ENCODE results near the gene SLC35B3. TPM values are rescaled to one million over a fixed set of nuclear protein-coding genes. Genes with fewer than 3 reads are reported as not detected.
A peak's percentile ranks its signal among the peaks of the same experiment; 100 is the strongest.
"Not testable (repeated sequence)": the region's sequence is repeated elsewhere in the genome, so short reads cannot be mapped to it uniquely, and the experiment has no call there.

Gene SLC35B3
- total RNA-seq (2014; rRNA removed; shearing (Covaris generic)) = 18.8 and 20.4 TPM in 2 replicates

DNA sequence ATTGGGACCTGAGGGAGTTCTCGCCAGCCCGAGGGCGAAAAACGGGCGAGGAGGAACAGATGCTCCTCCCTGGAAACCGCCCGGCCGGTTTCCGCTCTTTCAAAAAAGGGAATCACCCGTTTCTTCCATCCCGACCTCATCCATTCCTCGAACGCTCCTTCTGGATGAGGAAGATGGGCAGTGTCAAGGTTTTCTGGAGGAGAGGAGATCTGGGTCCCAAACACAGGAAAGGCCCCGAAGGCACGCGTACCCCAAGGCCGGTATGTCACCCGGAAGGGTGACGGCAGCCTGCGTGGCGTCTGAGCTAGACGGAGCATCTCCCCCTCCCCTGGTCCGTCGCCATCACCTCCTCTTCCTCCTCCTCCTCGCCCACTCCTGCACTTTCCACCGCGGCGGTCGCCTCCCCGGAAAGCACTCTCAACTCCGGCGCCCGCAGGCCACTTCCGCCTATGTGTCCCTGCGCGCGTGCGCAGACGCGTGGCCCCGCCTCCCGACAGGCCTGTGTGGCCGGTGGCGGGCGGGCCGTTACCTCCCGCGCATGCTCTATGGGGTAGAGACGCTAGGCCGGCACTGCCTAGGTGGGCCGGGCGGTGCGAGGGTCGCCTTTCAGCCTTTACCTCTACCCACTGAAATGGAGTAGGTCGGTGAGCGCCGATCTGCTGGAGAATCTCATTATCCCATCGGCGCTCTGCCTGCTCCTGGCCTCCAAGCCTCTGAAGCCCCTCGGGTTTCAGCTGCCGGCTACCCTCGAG is at the start of gene SLC35B3:
Gene SLC35B3, minus strand, starts transcription at position 453 of the 752 bp plus-strand sequence.
- peak; percentile 88 for DNase-seq (ENCODE audit: low read depth)

DNA sequence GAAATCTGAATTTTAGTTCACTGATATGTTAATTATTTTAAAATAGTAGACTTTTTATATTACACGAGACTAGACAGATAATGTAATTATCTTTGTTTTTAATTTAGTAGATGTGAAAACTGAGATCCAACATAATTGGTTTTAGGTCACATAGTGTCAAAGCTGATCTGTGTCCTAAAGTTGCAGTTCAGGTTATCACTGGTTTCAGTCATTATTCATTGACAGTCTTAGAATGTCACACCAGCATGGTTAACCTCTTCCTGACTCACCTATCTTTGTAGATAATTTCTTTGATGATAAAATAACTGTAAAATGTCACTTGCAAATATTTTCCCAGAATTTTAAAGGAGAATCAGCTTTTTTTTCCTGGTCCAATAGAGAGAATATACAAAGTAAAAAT is 48.3 kb upstream of the SLC35B3 start:
- no peak for DNase-seq (ENCODE audit: low read depth)

DNA sequence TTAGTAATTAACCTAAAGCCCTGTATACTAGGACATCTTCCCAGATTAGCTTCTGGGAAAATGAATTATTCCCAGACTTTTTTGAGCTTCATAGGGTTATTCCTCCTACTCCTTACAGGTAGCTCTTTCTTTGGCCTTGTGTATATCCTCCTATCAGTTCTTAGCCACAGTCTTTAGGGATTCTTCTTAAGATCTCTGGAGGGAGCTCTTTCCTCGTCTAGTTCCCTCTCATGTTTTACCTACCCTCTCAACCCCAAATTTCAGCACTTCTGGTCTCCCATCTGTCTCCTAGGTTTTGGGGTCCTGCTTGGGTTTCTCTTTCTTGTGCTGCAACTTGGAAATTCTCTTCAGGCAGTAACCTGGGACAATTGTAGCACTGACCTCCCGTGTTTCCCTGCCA is 46.4 kb upstream of the SLC35B3 start:
- DNase-seq (ENCODE audit: low read depth) = no peak

DNA sequence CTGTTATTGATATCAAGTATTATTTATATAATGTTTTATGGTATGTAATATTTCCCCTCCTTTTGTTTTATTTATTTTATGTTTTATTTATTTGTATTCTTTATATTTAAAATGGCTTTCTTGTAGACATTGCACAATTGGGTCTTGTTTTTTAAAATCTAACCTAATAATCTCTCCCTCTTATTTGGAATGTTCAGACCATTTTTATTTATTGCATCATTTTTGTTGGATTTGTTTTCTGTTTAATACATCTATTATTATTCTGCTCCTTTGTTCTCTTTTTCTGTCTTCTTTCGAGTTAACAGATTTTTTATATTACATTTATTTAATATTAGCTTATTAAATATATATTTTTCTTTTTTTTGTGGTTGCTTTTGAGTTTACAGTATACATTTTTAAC is 43.1 kb upstream of the SLC35B3 start:
- no peak for DNase-seq (ENCODE audit: low read depth)

DNA sequence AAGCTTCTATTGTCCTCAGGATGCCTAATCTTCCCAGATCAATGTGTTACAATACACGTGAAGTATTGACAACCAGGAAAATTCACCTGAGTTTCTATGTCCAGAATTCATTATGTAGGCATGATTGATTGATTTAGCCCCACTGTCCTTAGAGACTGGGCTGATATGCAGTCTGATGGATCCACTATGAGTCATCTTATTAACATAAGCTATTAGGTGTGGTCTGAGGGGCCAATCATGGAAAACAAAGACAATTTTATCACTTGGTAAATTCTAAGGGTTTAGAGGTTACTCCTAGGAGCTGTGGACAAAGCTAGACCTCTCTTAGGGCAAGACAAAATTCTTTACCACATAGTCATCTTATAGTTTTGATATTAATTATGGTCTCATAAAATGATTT is 41.3 kb upstream of the SLC35B3 start:
- no peak for DNase-seq (ENCODE audit: low read depth)

DNA sequence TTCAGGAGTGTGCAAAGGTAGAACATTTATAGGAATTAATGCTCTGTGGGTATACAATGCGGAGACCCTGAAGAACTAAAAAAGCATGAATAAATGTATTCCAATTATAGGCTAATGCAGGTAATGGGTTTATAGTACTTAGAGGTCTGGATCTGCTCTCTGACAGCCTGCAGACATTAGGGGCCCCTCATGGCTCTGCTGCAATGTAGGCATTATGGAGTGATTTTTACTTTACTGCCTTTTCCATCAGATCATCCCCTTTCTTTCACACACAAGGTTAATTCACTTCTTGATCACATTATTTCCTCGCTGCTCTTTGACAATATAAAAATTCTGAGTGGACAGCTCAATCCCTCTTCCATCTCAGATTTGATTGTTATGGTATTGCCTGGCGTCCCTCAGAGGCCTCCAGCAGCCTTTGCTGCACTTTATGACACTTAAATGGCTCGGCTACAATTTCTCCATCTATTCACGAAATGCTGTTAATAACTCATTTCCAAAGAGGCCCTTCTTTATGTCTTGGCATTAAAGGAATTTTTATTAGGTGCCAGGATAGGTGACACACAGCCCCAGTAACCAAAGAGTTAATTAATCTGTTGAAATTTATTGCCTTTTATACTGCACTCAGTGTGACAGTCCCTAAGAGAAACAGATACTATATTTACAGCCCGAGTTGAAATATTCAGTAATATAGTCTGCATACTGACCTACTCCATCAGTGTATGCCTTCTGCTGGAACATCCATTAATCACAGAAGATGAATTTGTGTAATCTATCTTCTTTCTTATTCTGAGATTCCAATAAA is 33.4 kb upstream of the SLC35B3 start:
- no peak for DNase-seq (ENCODE audit: low read depth)

DNA sequence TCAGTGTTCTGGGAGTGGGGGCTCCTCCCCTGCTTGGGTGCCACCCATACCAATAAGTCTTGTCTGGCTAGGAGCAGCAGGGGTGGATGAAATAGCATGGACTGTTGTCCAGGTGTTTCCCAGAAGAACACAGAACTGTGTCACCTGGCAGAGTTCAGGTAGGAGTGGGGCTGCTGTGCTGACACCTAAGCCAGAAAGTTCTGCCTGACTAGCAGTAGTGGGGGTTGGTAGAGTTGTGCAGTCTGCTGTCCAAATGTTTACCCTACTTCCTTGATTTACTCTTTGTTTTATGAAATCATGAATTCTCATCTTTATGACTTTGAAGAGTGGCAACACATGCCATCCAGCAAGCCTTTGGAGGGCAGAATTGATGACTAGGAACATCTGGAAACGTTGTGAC is 27.3 kb upstream of the SLC35B3 start:
- DNase-seq (ENCODE audit: low read depth) = no peak

DNA sequence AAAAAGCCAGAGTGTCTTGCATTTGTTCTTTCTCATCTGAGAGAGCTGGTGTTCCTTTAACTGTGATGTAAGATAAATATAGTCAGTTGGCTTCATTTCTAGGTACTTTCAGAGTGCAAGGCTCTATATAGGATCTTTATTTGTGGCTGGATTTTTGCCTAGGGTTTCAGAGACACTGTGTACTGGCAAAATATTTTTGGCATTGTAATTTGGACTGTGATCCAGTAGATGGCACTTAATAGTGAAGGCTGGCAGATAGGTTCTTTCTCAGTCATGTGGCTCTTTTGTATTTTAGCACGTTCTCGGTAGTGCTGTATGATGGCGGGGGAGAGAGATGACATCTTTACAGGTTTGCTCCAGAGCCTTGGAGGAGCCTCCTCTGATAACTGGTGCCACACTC is 26.8 kb upstream of the SLC35B3 start:
- DNase-seq (ENCODE audit: low read depth) = no peak

DNA sequence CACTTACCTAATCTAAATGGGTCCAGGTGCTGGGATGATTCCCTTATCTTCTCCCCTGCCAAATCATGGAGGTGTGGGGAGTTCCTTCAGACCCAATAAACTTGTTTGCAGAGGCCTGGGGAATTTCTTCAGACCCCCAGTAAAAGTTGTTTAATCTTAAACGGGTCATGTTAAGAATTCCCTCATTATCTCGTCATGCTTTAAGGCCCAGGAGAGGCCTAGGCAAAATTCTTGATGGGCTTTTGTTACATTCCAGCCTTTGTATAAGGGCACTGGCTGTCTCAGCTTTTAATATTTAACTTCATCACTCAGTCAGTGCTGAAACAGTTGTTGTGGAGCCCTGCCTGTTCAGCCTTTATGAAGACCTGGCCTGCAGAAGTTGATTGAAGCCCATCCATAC is 11.0 kb upstream of the SLC35B3 start:
- no peak for DNase-seq (ENCODE audit: low read depth)

DNA sequence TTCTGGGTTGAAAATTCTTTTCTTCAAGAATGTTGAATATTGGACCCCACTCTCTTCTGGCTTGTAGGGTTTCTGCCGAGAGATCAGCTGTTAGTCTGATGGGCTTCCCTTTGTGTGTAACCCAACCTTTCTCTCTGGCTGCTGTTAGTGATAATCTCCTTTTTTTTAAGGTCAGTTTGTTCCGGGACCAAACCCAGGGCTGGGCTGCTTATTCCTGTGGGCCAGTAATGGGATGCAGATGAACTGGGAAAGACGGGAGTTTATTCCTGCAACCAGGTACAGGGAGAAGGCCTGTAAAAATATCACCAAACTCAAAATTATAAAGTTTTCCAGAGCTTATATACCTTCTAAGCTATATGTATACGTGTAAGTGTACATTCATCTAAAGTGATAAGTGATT is 10.6 kb upstream of the SLC35B3 start:
- not testable (repeated sequence) for DNase-seq (ENCODE audit: low read depth)

DNA sequence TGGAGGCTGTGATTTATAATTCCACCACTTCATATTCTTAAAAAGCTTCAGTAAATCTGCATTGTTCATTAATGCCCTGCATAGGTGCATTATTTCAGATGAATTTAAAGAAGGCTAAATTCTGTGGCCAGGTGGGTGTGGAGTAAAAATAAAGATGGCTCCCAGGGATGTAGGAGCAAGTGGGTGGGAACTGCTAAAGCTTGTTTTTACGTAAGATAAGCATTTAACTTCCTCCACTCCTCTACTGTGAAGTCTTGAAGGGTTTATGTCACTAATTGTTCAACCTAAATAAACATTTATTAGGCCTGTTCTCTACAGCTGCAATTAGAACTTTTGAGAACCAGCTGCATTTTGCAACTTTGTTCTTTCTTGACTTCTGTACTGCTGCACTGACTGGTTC is 6.8 kb upstream of the SLC35B3 start:
- no peak for DNase-seq (ENCODE audit: low read depth)

DNA sequence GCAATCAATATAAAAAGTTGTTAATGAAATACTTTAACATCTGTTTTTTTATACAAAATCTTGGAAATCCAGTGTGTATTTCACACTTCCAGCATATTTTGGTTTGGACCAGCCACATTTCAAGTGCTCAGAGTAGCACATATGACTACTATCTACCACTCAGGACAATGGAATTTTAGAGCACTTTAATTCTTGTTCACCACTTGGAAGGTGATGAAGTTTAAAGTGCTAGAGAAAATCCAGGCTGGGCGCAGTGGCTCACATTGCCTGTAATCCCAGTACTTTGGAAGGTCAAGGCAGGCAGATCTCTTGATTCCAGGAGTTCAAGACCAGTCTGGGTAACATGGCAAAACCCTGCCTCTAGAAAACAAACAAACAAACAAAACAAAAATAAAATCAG is 6.1 kb upstream of the SLC35B3 start:
- DNase-seq (ENCODE audit: low read depth) = no peak

DNA sequence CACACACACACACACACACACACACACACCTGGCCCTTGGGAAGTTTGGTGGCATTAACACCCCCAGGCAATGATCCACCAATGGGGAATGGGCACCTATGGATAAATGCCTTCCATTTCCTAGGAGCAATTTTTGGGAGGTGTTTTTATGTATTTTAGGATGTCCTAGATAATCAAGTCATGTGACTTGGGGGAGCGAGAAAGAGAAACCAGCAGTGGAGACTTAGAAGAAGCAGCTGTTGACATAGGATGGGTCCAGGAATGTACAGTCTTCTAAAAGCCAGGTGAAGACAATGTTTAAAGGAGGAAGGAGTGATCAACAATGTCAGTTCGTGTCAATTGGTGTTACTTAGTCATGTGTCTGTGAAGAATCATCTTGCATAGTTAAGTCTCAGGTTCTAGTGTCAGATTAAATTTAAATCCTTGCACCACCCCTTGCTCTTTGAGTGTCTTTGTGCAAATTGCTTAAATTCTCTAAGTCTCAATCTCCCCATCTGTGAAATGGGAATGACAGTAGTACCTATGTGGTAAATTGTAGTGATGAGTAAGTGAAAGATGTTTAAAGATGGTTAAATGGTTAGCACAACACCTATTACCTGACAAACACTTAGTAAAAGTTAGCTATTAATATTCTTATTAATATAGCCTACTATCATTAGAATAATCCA is 4.4 kb upstream of the SLC35B3 start:
- no peak for DNase-seq (ENCODE audit: low read depth)

DNA sequence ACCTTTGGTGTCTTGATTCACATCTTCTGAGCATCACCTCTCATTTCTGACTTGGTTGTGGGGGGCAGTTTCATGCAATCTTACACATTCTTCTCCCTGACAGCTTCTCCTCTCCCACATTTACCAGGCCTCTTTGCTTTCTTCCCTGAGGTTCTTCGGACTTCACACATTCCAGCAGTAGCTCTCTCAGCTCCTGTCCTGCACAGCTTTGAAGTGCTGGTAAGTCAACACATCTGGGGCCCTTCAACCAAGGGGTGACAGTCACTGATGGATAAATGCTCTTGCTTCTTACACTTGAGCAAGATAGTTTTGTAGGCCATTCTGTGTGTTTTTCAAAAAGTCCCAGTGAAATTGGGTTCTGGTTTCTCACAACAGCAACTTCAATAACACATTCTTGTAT is 2.5 kb upstream of the SLC35B3 start:
- no peak for DNase-seq (ENCODE audit: low read depth)

DNA sequence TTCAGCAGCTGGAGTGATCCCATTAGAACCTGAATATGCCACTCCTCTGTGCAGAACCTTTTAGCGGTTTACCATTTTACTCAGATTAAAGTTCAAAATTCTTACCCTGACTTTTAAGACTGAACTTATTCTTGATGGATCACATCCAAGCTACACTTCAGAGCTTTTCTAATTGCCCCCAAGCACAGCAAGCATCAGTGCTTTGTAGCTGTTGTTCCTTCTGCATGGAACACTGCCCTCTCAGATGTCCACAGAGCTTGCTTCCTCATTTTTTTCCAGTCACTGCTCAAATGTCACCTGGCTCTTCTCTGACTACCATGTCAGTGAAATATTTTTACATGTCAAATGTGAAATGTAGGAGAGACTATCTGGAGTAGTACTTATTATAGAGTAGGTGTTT is 1.6 kb upstream of the SLC35B3 start:
- DNase-seq (ENCODE audit: low read depth) = no peak

DNA sequence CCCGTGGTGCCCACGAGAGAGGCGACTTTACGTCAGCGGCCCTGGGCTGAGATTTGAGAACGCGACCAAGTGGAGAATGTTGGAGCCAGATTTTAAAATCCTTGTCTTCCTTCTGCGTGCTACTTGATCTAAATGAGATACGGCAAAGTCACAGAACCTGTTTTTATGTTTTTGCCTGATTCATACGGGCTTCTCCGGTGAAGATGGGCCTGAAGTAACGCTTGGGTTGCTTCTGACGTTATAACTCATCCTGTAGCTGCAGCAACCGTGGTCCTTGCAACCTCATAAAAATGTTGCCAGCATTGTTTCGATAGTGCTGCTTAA is 462 bp upstream of the SLC35B3 start:
- DNase-seq (ENCODE audit: low read depth) = no peak

DNA sequence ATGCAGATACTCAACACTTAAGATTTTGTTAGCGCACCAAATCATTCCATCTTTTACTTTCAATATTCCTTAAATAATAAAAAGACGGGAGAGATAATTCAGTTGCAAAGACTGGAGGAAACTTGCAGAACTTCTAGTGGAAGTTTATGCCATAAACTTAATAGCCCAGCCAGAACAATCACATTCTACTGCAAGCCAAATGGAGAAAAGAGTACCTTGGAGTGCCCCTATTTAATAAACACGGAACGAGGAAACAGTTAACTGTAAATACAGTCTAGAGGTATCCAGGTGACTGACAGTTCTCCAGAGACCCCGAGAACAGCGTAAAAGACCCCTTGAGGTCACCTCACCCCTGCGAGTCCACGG is 635 bp downstream of the SLC35B3 start:
- DNase-seq (ENCODE audit: low read depth) = no peak

DNA sequence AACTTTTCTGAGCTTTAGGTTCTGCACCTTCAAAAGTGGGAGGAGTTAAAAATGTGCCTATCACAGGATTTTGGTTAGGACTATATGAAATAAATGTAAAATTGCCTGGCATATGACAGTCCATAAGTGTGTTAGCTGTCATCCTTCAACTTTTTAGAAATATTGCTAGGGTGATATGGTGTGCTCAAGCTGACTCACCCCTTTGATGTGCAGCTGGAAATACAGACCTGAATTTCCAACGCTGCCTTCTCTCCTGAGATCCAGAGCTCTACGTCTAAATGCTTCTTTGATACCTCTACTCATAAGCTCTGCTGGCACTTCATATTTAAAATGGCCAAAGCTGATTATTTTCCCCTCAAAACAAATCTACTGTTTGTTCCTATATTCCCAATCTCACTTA is 2.7 kb downstream of the SLC35B3 start:
- DNase-seq (ENCODE audit: low read depth) = peak; percentile 6

DNA sequence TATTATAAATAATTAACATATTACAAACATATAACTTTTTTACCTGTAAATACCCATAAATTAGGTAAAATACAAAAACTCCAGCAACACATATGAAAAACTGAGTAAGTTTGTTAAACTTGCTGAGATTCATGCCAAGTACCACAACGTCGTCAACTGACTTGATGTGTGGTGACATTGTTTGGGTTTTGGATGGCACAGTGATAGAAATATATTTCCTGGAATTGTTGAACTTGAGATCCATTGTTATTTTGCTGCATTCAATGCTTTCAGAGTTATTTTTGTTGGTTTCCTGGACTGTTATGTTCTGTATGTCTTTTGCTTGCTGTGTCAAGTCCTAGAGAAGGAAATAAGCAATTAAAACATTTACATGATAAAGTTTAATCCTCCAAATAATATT is 5.5 kb downstream of the SLC35B3 start:
- DNase-seq (ENCODE audit: low read depth) = no peak

DNA sequence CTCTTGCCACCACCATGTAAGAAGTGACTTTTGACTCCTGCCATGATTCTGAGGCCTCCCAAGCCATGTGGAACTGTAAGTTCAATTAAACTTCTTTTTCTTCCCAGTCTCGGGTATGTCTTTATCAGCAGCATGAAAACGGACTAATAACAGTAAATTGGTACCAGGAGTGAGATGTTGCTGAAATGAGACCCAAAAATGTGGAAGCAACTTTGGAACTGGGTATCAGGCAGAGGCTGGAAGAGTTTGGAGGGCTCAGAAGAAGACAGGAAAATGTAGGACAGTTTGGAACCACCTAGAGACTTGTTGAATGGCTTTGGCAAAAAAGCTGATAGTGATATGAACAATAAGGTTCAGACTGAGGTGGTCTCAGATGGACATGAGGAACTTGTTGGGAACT is 8.8 kb downstream of the SLC35B3 start:
- not testable (repeated sequence) for DNase-seq (ENCODE audit: low read depth)

DNA sequence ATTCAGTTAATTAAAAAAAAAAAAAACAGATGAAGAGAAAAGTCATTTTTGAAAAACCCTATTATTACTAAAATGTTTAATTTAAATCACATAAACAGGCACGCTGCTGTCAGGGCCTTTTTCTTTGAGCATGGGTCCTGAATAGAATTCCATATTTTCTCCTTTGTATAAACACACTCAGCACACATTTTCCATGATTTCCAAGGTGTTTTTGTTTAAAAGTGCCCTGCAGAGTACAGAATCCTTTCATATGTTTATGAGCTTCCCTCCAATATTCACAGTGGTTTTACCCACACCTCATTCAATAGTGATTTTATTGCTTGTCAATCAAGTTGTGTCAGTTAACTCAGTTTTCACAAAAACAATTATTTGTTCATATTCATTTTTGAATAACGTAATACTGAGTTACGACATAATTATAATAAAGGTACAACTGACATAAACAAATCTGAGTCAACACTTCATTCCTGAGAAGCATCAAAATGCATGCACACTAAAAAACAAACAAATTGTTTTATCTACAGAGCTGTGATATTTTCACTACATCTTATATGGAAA is 15.2 kb downstream of the SLC35B3 start:
- no peak for DNase-seq (ENCODE audit: low read depth)

DNA sequence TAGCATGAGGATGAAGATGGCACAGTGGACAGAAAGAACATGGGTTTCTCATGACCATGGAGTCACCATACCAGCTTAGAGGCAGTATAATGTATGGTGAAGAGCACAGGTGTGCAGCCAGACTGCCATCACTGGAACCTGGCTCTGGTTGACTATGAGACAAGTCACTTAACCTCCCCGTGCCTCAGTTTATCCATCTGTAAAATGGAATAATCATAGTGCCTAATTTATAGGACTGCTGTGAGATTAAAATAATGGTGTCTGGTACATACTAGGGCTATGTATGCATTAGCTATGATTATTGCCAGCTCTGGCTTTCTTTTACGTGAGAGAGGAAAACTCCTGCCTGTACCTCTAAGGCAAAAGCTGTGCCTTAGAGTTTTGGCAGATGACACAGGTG is 19.4 kb downstream of the SLC35B3 start:
- no peak for DNase-seq (ENCODE audit: low read depth)

DNA sequence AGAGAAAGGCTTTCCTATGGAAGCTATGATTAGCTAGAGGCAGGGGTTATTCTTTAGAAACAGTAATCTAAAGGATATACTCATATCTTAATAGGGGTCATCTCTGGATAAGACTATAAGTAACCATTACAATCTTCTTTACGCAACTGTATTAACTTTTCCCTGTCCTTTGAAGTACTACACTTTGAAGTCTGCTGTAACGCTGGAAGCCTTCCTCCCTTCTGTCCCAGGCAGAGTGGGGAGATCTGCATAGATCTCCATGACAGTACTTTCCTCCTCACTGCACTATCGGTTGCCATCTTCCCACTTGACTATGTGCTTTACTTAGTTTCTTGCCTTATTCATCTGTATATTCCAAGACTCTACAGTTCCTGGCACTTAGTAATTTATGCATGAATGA is 20.1 kb downstream of the SLC35B3 start:
- no peak for DNase-seq (ENCODE audit: low read depth)
